22Rv1 (cell line): ENCODE results near the gene CCR1.

ENCODE experiments used
- ZFX ChIP-seq: fragments of 450-650 bp; IDR thresholded peaks from 2 replicates; pipeline ENCODE4 v1.6.1; 2017; ENCODE audit warnings: antibody characterized with exemption, borderline replicate concordance
- TF ChIP-seq, protein P1 (sequence below): fragments of 450-650 bp; IDR thresholded peaks from 2 replicates; pipeline ENCODE4 v1.5.1; 2017; ENCODE audit warnings: mild to moderate bottlenecking

GRCh38 chr3:46188708-46189107 is 19.4 kb downstream of the CCR1 start:
- TF ChIP-seq, protein P1, sequence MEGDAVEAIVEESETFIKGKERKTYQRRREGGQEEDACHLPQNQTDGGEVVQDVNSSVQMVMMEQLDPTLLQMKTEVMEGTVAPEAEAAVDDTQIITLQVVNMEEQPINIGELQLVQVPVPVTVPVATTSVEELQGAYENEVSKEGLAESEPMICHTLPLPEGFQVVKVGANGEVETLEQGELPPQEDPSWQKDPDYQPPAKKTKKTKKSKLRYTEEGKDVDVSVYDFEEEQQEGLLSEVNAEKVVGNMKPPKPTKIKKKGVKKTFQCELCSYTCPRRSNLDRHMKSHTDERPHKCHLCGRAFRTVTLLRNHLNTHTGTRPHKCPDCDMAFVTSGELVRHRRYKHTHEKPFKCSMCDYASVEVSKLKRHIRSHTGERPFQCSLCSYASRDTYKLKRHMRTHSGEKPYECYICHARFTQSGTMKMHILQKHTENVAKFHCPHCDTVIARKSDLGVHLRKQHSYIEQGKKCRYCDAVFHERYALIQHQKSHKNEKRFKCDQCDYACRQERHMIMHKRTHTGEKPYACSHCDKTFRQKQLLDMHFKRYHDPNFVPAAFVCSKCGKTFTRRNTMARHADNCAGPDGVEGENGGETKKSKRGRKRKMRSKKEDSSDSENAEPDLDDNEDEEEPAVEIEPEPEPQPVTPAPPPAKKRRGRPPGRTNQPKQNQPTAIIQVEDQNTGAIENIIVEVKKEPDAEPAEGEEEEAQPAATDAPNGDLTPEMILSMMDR: no peak
- no peak for TF ChIP-seq ZFX
